DOHH2 (cell line): ENCODE data around the gene CLIC5.

Source experiments
- H3F3A ChIP-seq: fragments of 200-600 bp; sonication (generic), shearing (Covaris generic); 2 replicates; pipeline ENCODE4 v1.6.0; 2016; ENCODE audit warnings: antibody characterized with exemption, mild to moderate bottlenecking; ENCODE audit not compliant: control insufficient read depth, insufficient read depth
- H3K27ac ChIP-seq: fragments of 200-600 bp; sonication (generic); 2 replicates; pipeline ENCODE4 v1.5.1; 2014; ENCODE audit warnings: low read depth, mild to moderate bottlenecking, low read length, moderate library complexity
- H3K27me3 ChIP-seq: fragments of 200-600 bp; sonication (generic); 2 replicates; pipeline ENCODE4 v1.6.1; 2014; ENCODE audit warnings: mild to moderate bottlenecking, low read length, mixed read lengths; ENCODE audit not compliant: control insufficient read depth
- H3K36me3 ChIP-seq: fragments of 200-600 bp; sonication (generic); 2 replicates; pipeline ENCODE4 v1.6.1; 2014; ENCODE audit warnings: mild to moderate bottlenecking, low read length, moderate library complexity, mixed read lengths; ENCODE audit not compliant: control insufficient read depth
- H3K4me1 ChIP-seq: fragments of 200-600 bp; sonication (generic); 2 replicates; pipeline ENCODE4 v1.6.1; 2014; ENCODE audit warnings: mild to moderate bottlenecking, low read length, mixed read lengths; ENCODE audit not compliant: control insufficient read depth
- H3K4me2 ChIP-seq: fragments of 200-600 bp; sonication (generic); 2 replicates; pipeline ENCODE4 v1.6.0; 2014; ENCODE audit warnings: mild to moderate bottlenecking, low read length, moderate library complexity
- H3K4me3 ChIP-seq: fragments of 200-600 bp; sonication (generic); 2 replicates; pipeline ENCODE4 v1.5.1; 2014; ENCODE audit warnings: mild to moderate bottlenecking, low read length, mixed read lengths
- H3K79me2 ChIP-seq: fragments of 200-600 bp; sonication (generic); 2 replicates; pipeline ENCODE4 v1.6.1; 2014; ENCODE audit warnings: mild to moderate bottlenecking, low read length, mixed read lengths; ENCODE audit not compliant: control insufficient read depth
- H3K9me2 ChIP-seq: fragments of 200-600 bp; sonication (generic); replicated peaks from 2 replicates; pipeline ENCODE4 v1.6.1; 2014; ENCODE audit warnings: mild to moderate bottlenecking, low read length, mixed read lengths; ENCODE audit not compliant: control insufficient read depth
- H3K9me3 ChIP-seq: fragments of 200-600 bp; sonication (generic); 2 replicates; pipeline ENCODE4 v1.6.1; 2014; ENCODE audit warnings: antibody characterized with exemption, low read length, mixed read lengths; ENCODE audit not compliant: control insufficient read depth, insufficient read depth
- H4K20me1 ChIP-seq: fragments of 200-600 bp; sonication (generic); 2 replicates; pipeline ENCODE4 v1.6.0; 2014; ENCODE audit warnings: low read depth, mild to moderate bottlenecking, antibody characterized with exemption, low read length, moderate library complexity; ENCODE audit not compliant: control insufficient read depth, insufficient read depth
- CTCF ChIP-seq: fragments of 200-600 bp; sonication (generic); IDR thresholded peaks from one replicate; pipeline ENCODE4 v1.5.1; 2014; ENCODE audit warnings: antibody characterized with exemption, mild to moderate bottlenecking, low read depth, low read length; ENCODE audit not compliant: poor library complexity, severe bottlenecking
- EZH2phosphoT487 ChIP-seq: fragments of 200-600 bp; sonication (generic); IDR thresholded peaks from 2 replicates; pipeline ENCODE4 v1.6.1; 2017; ENCODE audit warnings: borderline replicate concordance, mild to moderate bottlenecking, antibody characterized with exemption, low read length, moderate library complexity, mixed read lengths

Gene CLIC5

GRCh38 chr6:46032110-46032998 is 16.7 kb upstream of the CLIC5 start:
- Histone ChIP-seq H4K20me1 (no peaks in the 10 kb centered on the region), H3K9me3 (no peaks in the 10 kb centered on the region), H3K4me3 (no peak overlapping the region), H3K27me3 (0 out of 2 replicates have a peak, but pooled peaks cover 10% of the 10 kb centered on the region), H3K9me2 (no peaks in the 10 kb centered on the region), H3K27ac (no peak overlapping the region), H3K4me1 (no peaks in the 10 kb centered on the region), H3K79me2 (no peaks in the 10 kb centered on the region), H3K4me2 (no peak overlapping the region), H3K36me3 (no peaks in the 10 kb centered on the region), H3F3A (no peaks in the 10 kb centered on the region)
- no peak for TF ChIP-seq CTCF
- TF ChIP-seq EZH2phosphoT487: no peak

DNA sequence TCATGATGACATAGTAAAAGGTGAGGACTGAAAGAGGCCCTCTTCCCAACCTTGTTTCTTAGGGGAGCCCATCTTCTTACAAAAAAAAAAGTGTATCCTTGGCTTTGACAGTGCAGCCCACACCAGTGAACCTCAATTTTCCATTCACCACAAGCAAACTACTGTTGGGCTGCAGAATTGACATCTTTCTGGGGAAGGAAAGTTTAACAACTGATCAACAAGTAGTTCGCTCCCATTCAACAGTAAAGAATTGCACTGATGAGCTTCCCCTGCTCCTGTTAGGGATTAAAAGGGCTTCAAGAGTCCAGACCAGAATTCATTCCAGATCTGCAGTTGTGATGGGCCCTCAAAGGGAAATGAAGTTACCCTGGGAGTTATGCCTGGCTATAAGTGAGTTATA is 13.9 kb upstream of the CLIC5 start:
- Histone ChIP-seq H4K20me1 (no peaks in the 10 kb centered on the region), H3K9me3 (no peaks in the 10 kb centered on the region), H3K36me3 (no peaks in the 10 kb centered on the region), H3K9me2 (no peaks in the 10 kb centered on the region), H3K27ac (no peak overlapping the region), H3K79me2 (no peaks in the 10 kb centered on the region), H3K4me2 (no peak overlapping the region), H3K27me3 (0 out of 2 replicates have a peak, but pooled peaks cover 10% of the 10 kb centered on the region), H3F3A (no peaks in the 10 kb centered on the region), H3K4me1 (no peaks in the 10 kb centered on the region), H3K4me3 (no peak overlapping the region)
- TF ChIP-seq EZH2phosphoT487 (no peak), CTCF (no peak)

- Histone ChIP-seq H3F3A (no peaks in the 10 kb centered on the region), H3K9me3 (no peaks in the 10 kb centered on the region), H3K27ac (no peak overlapping the region), H3K79me2 (no peaks in the 10 kb centered on the region), H3K27me3 (peaks cover 10% of the 10 kb centered on the region; the same call in 1 of the 2 replicates), H3K4me2 (no peak overlapping the region), H3K36me3 (no peaks in the 10 kb centered on the region), H4K20me1 (no peaks in the 10 kb centered on the region), H3K4me3 (no peak overlapping the region), H3K9me2 (no peaks in the 10 kb centered on the region), H3K4me1 (no peaks in the 10 kb centered on the region)
- TF ChIP-seq CTCF (no peak), EZH2phosphoT487 (no peak)
Measured at GRCh38 chr6:46026307-46026706, 10.6 kb upstream of the CLIC5 start.
